Activated CD4-positive, alpha-beta T cell treated with anti-CD3 and anti-CD28 coated beads, Interleukin-2, amount 50 U/mL, for 48 hours (primary cell): ENCODE results near the gene RGS21.

ENCODE experiments used
- DNase-seq, 2 experiments: peaks; one replicate each; pipeline ENCODE4 v3.0.0-alpha.2; 2020

RGS21 gene

DNA sequence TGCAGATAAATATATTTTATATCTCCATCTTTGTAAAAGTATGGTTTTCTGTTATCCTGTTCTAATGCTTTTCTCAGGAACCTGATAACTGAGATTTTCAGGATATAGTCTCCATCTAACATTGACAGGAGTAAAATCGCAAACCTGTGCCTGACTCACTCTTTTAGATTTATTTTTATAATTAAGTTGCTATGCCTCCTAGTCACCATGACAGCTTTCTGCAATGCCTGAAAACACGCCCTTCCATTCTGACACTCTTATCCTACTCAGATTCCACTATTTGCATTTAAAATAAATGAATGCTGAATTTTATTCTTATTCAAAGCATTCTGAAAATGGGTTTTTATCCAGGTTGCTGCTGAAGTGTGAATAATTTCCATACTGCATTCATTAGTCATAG is 62.8 kb downstream of the RGS21 start:
- DNase-seq, result no peak

DNA sequence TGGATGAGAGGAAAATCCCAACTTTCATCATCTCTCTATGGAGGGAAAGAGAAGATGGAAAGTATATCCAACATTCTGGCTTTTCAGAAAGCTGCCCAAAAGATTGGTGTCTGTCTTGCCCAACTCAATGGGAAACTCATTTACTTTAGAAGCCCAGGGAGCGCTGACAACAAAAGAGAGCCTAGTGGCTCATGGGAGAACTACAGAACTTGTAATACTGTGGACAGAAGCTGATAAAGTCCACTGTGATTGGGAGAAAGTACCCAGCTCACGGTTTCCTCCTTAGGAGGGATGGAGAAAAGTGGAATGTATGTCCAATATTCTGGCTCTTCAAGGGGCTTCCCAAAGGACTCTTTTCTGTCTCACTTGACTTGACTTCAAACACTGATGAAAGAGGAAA is 66.0 kb downstream of the RGS21 start:
- DNase-seq, result no peak

GRCh38 chr1:192386051-192386650 is 69.4 kb downstream of the RGS21 start:
- no peak for DNase-seq

- no peak for DNase-seq
Observed at GRCh38 chr1:192395211-192395610, 78.4 kb downstream of the RGS21 start.

- no peak for DNase-seq
Observed at GRCh38 chr1:192395895-192396294, 79.1 kb downstream of the RGS21 start.

GRCh38 chr1:192399161-192399560 is 82.4 kb downstream of the RGS21 start:
- no peak for DNase-seq

DNA sequence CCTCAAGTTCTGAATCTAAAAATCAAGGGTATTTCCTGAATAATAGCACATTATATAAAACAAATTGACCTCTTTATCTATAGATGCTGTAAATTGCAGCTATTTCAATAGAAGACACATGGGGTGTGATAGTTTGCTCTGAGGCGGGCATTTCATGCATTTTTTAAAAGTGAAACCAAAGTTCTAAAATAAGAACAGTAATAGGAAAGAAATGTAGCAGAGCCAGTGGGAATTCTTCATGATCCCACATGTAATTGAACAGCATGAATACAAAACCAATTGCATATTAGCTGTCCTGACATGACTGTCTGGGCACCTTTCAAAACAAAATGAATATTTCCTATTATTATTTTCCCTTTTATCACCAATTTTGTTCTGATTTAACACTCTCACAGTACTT is 85.0 kb downstream of the RGS21 start:
- DNase-seq, result no peak

GRCh38 chr1:192402571-192402970 is 85.8 kb downstream of the RGS21 start:
- DNase-seq, result no peak

- no peak for DNase-seq
Observed at GRCh38 chr1:192407206-192407605, 90.4 kb downstream of the RGS21 start.
